ENCODE results near the gene INPP5D.

Gene INPP5D

DNA sequence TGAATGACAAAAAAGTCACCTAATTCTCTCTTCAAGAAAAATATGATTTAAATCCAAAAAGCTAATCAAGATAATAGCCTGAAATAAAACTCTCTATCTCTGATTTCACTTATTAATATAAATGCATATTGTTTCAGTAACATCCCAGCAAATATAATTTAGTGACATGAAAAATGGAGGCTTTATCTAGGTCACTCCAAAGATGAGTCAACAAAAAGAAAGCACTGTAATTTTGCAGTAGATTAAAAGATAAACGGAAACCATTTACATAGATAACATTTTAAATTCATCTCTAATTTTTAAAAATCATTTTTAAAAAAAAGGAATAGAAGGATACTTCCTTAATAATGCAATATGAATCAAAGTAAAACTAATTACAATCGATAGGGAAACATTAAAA lies 76.9 kb downstream of the INPP5D start:
- no peak overlapping the region for H2AFZ ChIP-seq (ENCODE audit: low read depth, low read length, severe bottlenecking)
- H3F3A ChIP-seq (ENCODE audit: insufficient read depth), result no peaks in the 10 kb centered on the region; the same call in 1 of the 2 replicates
- H3K79me2 ChIP-seq (ENCODE audit: insufficient read depth, low read length), result no peaks in the 10 kb centered on the region
- H3K9me2 ChIP-seq (replicated peaks; ENCODE audit: insufficient read depth, low read length), result no peaks in the 10 kb centered on the region
- H3K9me3 ChIP-seq (ENCODE audit: insufficient read depth, low read length), result no peaks in the 10 kb centered on the region
- H3K27ac ChIP-seq (ENCODE audit: low read depth, low read length), result no peak overlapping the region
- H3K4me2 ChIP-seq (ENCODE audit: low read depth, low read length, poor library complexity, severe bottlenecking), result no peak overlapping the region
- peaks cover 46% of the 10 kb centered on the region for H3K36me3 ChIP-seq (ENCODE audit: low read length)
- no peak overlapping the region for H3K4me3 ChIP-seq (ENCODE audit: insufficient read depth, low read length, poor library complexity, severe bottlenecking)
- no peaks in the 10 kb centered on the region for H4K20me1 ChIP-seq (ENCODE audit: low read depth, low read length)
- TF ChIP-seq, protein P1, sequence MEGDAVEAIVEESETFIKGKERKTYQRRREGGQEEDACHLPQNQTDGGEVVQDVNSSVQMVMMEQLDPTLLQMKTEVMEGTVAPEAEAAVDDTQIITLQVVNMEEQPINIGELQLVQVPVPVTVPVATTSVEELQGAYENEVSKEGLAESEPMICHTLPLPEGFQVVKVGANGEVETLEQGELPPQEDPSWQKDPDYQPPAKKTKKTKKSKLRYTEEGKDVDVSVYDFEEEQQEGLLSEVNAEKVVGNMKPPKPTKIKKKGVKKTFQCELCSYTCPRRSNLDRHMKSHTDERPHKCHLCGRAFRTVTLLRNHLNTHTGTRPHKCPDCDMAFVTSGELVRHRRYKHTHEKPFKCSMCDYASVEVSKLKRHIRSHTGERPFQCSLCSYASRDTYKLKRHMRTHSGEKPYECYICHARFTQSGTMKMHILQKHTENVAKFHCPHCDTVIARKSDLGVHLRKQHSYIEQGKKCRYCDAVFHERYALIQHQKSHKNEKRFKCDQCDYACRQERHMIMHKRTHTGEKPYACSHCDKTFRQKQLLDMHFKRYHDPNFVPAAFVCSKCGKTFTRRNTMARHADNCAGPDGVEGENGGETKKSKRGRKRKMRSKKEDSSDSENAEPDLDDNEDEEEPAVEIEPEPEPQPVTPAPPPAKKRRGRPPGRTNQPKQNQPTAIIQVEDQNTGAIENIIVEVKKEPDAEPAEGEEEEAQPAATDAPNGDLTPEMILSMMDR (IDR thresholded peaks at IDR 0.05; ENCODE audit: insufficient read depth, low read length, poor library complexity, severe bottlenecking), result no peak
- no peak for TF ChIP-seq EZH2phosphoT487 (conservative IDR thresholded peaks at IDR 0.05; ENCODE audit: low read length)
- no peak overlapping the region for H3K9ac ChIP-seq (ENCODE audit: low read length)
- H3K27me3 ChIP-seq (ENCODE audit: low read length), result no peaks in the 10 kb centered on the region

DNA sequence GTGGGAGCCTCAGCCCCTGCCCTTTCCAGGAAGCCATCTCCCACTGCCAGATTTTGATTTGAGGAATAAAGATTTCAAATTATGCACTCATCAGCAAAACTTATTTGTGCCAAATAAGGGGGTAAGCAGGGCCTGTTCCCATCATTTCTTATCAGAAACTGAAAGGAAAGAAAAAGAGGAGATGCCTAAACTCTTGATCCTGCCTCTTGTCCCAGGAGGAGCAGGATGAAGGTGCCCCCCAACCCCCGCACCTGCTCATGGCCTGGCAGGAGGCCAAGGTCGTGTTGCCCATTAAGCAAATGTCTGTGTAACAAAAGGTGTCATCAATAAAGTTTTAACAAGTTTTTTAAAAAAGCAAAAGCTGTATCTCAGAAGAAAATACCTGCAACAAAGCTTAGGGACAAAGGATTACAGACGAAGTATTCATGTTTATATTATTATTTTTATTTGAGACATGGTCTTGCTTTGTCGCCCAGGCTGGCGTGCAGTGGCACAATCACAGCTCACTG lies 80.0 kb downstream of the INPP5D start:
- no peak overlapping the region for H3K9ac ChIP-seq (ENCODE audit: low read length)
- H3K27me3 ChIP-seq (ENCODE audit: low read length), result no peaks in the 10 kb centered on the region
- H3K9me3 ChIP-seq (ENCODE audit: insufficient read depth, low read length), result no peaks in the 10 kb centered on the region
- no peaks in the 10 kb centered on the region for H3K9me2 ChIP-seq (replicated peaks; ENCODE audit: insufficient read depth, low read length)
- H2AFZ ChIP-seq (ENCODE audit: low read depth, low read length, severe bottlenecking), result no peak overlapping the region
- H3K79me2 ChIP-seq (ENCODE audit: insufficient read depth, low read length), result no peaks in the 10 kb centered on the region
- H3K4me3 ChIP-seq (ENCODE audit: insufficient read depth, low read length, poor library complexity, severe bottlenecking), result no peak overlapping the region
- H3K4me2 ChIP-seq (ENCODE audit: low read depth, low read length, poor library complexity, severe bottlenecking), result no peak overlapping the region
- H4K20me1 ChIP-seq (ENCODE audit: low read depth, low read length), result no peaks in the 10 kb centered on the region
- TF ChIP-seq, protein P1 (IDR thresholded peaks at IDR 0.05; ENCODE audit: insufficient read depth, low read length, poor library complexity, severe bottlenecking), result no peak
- no peak for TF ChIP-seq EZH2phosphoT487 (conservative IDR thresholded peaks at IDR 0.05; ENCODE audit: low read length)
- no peak overlapping the region; the same call in 1 of the 2 replicates for H3K27ac ChIP-seq (ENCODE audit: low read depth, low read length)
- peaks cover 30% of the 10 kb centered on the region for H3K36me3 ChIP-seq (ENCODE audit: low read length)
- no peaks in the 10 kb centered on the region; the same call in 1 of the 2 replicates for H3F3A ChIP-seq (ENCODE audit: insufficient read depth)

GRCh38 chr2:233140978-233141377 lies 80.8 kb downstream of the INPP5D start:
- Histone ChIP-seq H3K4me3 (ENCODE audit: insufficient read depth, low read length, poor library complexity, severe bottlenecking) (no peak overlapping the region), H3K9ac (ENCODE audit: low read length) (no peak overlapping the region), H3K27ac (ENCODE audit: low read depth, low read length) (no peak overlapping the region), H3K9me3 (ENCODE audit: insufficient read depth, low read length) (no peaks in the 10 kb centered on the region), H3K79me2 (ENCODE audit: insufficient read depth, low read length) (no peaks in the 10 kb centered on the region), H3K9me2 (replicated peaks; ENCODE audit: insufficient read depth, low read length) (no peaks in the 10 kb centered on the region), H3K36me3 (ENCODE audit: low read length) (peaks cover 26% of the 10 kb centered on the region), H4K20me1 (ENCODE audit: low read depth, low read length) (no peaks in the 10 kb centered on the region), H2AFZ (ENCODE audit: low read depth, low read length, severe bottlenecking) (no peak overlapping the region), H3K27me3 (ENCODE audit: low read length) (no peaks in the 10 kb centered on the region), H3F3A (ENCODE audit: insufficient read depth) (no peaks in the 10 kb centered on the region; the same call in 1 of the 2 replicates), H3K4me2 (ENCODE audit: low read depth, low read length, poor library complexity, severe bottlenecking) (no peak overlapping the region)
- TF ChIP-seq, protein P1 (IDR thresholded peaks at IDR 0.05; ENCODE audit: insufficient read depth, low read length, poor library complexity, severe bottlenecking), result no peak
- TF ChIP-seq EZH2phosphoT487 (conservative IDR thresholded peaks at IDR 0.05; ENCODE audit: low read length), result no peak

Data from SU-DHL-6 (cell line).